Measurements from ENCODE around the gene SND1.

The SND1 gene

DNA sequence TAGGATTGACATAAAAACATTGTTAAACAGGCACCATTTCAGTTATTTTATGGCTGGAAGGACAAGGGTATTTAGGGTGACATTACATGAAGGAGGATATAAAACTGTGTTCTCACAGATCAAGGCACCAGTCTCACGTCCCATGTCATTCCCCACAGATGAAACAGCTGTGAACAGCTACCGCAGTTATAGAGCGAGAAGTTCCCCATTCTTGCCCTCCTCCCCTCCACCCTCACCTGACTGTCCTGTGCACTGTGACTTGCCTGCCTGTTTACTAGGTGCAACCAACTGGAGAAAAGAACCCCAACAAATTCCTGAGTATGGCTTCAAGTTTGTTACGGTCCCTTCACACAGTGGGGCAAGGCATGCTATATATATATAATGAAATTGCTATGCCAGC, 141.6 kb downstream of the SND1 start:
- no peak for DNase-seq (ENCODE audit: extremely low spot score)
- ChIA-PET CTCF (interaction anchor here (0.7 to 1.4 kb wide), 2 partner anchors 15 to 22 kb away, joined by 3 read pairs; no protein-coding TSS in a partner anchor), POLR2A (no interaction called here)
- TF ChIP-seq ELF4 (IDR thresholded peaks at IDR 0.05) (no peak), FOXM1 (IDR thresholded peaks at IDR 0.05; ENCODE audit: borderline replicate concordance) (no peak), L3MBTL2 (conservative IDR thresholded peaks at IDR 0.05) (no peak), BHLHE40 (IDR thresholded peaks at IDR 0.05; ENCODE audit: borderline replicate concordance) (no peak), NFRKB (IDR thresholded peaks at IDR 0.05) (no peak), ZNF384 (IDR thresholded peaks at IDR 0.05) (no peak), FOXK2 (IDR thresholded peaks at IDR 0.05) (no peak), SUZ12 (IDR thresholded peaks at IDR 0.05) (no peak)

DNA sequence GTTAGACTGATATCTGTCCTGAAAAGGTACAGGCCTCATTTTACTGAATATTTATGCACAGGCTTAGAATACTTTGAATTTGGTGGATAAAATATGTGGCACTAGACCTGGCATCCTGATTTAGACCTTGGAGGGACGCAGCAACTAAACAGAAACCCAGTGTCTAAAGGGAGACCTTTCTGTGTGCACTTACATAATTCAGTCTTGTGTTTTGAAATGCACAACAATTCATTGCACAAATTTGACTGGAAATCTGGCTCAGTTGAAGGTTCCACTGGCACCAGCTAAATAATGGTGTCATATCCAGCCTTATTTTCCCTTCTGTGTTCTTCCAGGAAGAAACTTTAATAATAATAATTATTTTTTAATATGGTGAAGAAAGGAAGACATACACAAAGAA, 142.1 kb downstream of the SND1 start:
- ChIA-PET CTCF (no interaction called here), POLR2A (no interaction called here)
- TF ChIP-seq ELF4 (IDR thresholded peaks at IDR 0.05), result no peak
- no peak for DNase-seq (ENCODE audit: extremely low spot score)

DNA sequence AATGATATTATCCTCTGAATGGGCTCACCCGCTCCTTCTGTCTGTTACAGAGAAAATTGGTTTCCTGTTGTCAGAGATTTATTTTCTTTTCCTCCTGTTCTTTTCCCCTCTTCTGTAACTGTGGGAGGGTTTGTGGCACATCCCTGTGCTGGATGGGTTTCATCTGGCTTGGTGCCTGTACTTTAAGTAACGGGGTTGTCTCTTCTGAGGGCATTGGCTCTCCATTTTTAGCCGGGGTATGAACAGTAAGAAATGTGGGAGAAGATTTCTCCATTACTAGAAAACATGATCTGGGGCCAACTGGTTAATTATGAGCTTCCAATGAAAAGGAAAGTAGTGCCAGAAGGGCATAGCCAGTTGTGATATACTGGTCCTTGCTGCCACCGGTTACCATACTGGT, 142.6 kb downstream of the SND1 start:
- no peak for DNase-seq (ENCODE audit: extremely low spot score)
- TF ChIP-seq SP1 (IDR thresholded peaks at IDR 0.05) (no peak), TARDBP (IDR thresholded peaks at IDR 0.05) (no peak), L3MBTL2 (conservative IDR thresholded peaks at IDR 0.05) (no peak), FOXM1 (IDR thresholded peaks at IDR 0.05; ENCODE audit: borderline replicate concordance) (no peak), HDGF (IDR thresholded peaks at IDR 0.05; ENCODE audit: borderline replicate concordance) (no peak)
- TF ChIP-seq, protein P1, sequence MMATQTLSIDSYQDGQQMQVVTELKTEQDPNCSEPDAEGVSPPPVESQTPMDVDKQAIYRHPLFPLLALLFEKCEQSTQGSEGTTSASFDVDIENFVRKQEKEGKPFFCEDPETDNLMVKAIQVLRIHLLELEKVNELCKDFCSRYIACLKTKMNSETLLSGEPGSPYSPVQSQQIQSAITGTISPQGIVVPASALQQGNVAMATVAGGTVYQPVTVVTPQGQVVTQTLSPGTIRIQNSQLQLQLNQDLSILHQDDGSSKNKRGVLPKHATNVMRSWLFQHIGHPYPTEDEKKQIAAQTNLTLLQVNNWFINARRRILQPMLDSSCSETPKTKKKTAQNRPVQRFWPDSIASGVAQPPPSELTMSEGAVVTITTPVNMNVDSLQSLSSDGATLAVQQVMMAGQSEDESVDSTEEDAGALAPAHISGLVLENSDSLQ (IDR thresholded peaks at IDR 0.05), result no peak
- ChIA-PET POLR2A (no interaction called here), CTCF (interaction anchor here (1.2 kb wide), 1 partner anchor 45 kb away, joined by 3 read pairs; no protein-coding TSS in a partner anchor)

DNA sequence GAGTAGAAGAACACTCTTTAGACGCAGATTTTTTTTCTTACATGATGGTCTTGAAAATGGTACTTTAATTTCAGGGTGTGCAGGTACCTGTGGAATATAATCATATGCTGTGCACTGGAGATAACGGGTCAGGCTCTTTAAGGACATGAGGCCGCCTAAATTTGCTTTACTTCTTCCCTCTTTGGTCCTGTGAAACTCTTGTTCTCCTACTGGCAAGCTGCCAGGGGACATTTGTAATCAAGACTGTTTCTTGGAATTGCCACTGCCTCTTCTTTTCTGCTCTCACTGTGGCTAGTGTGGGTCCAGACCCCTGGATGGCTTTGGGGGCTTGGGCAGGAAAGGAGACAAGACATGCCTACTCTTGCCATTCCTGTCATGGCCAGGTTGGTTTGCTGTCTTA, 146.0 kb downstream of the SND1 start:
- ChIA-PET CTCF (no interaction called here), POLR2A (no interaction called here)
- no peak for TF ChIP-seq SUZ12 (IDR thresholded peaks at IDR 0.05)
- no peak for DNase-seq (ENCODE audit: extremely low spot score)

- DNase-seq (ENCODE audit: extremely low spot score), result no peak
- TF ChIP-seq, protein P1 (IDR thresholded peaks at IDR 0.05), result no peak
- TF ChIP-seq TARDBP (IDR thresholded peaks at IDR 0.05) (no peak), ARNT (IDR thresholded peaks at IDR 0.05) (no peak), ZNF384 (IDR thresholded peaks at IDR 0.05) (no peak), FOXA1 (IDR thresholded peaks at IDR 0.05) (no peak), FOXM1 (IDR thresholded peaks at IDR 0.05; ENCODE audit: borderline replicate concordance) (no peak), LEF1 (IDR thresholded peaks at IDR 0.05; ENCODE audit: borderline replicate concordance) (no peak), SUZ12 (IDR thresholded peaks at IDR 0.05) (no peak), L3MBTL2 (conservative IDR thresholded peaks at IDR 0.05) (no peak)
- CTCF ChIA-PET, result no interaction called here
- POLR2A ChIA-PET, result no interaction called here
Measured at GRCh38 chr7:127798769-127799372, 146.9 kb downstream of the SND1 start.

DNA sequence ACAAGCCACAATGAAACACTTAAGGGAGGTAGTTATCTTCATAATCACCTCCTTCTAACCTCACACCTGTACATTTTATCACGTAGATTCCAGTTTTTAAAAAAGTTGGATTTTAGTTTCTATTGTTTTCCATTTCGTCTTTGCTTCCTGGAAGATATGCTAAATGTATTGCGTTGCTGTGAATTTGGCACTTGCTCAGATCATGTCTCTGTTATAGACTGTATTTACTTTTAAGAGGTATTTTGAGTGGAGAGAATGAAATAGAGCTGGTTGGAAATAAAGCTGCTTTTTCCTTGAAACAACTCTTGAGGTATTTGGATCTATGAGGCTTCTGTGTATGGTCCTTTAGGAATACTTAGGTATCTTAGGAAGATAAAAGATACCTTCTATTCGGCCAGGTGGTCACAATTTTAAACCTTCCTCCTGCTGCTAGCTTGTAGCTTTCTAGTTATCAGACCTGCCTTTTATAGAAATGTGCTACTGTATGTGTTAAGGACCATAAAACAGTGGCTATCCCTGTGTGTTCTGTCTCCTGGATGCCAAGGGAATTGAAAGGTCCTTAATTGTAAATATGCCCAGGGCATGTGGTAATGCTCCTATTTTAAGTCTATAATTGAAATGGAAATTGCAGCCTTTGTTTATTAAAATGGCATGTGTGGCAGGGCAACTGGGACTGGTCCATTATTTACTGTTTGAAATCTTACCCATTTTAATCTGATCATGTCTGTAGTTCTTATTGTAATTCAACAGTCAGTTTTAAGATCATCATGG, 147.7 kb downstream of the SND1 start:
- ChIA-PET POLR2A (no interaction called here), CTCF (no interaction called here)
- TF ChIP-seq ARNT (IDR thresholded peaks at IDR 0.05) (no peak), FOXA1 (IDR thresholded peaks at IDR 0.05) (no peak), LEF1 (IDR thresholded peaks at IDR 0.05; ENCODE audit: borderline replicate concordance) (no peak)
- TF ChIP-seq, protein P1 (IDR thresholded peaks at IDR 0.05), result no peak
- DNase-seq (ENCODE audit: extremely low spot score), result no peak

- CTCF ChIA-PET, result no interaction called here
- no peak for DNase-seq (ENCODE audit: extremely low spot score)
- TF ChIP-seq FOXA1 (IDR thresholded peaks at IDR 0.05) (no peak), HDGF (IDR thresholded peaks at IDR 0.05; ENCODE audit: borderline replicate concordance) (no peak), ELF4 (IDR thresholded peaks at IDR 0.05) (no peak), CTBP1 (IDR thresholded peaks at IDR 0.05; ENCODE audit: borderline replicate concordance) (no peak), SUZ12 (IDR thresholded peaks at IDR 0.05) (no peak), TARDBP (IDR thresholded peaks at IDR 0.05) (no peak), ZNF384 (IDR thresholded peaks at IDR 0.05) (no peak), FOXM1 (IDR thresholded peaks at IDR 0.05; ENCODE audit: borderline replicate concordance) (no peak), FOXK2 (IDR thresholded peaks at IDR 0.05) (no peak), LEF1 (IDR thresholded peaks at IDR 0.05; ENCODE audit: borderline replicate concordance) (no peak)
- POLR2A ChIA-PET, result no interaction called here
Measured at GRCh38 chr7:127802845-127803244, 150.9 kb downstream of the SND1 start.
